HG03159 (cell line): Measurements from ENCODE around the gene ARID1B.

ENCODE experiments used
- ATAC-seq: cut with Tn5 transposase; IDR thresholded peaks from one replicate; pipeline ENCODE4 v1.9.1; 2021; ENCODE audit warnings: mild to moderate bottlenecking, moderate library complexity; ENCODE audit not compliant: unreplicated experiment

The ARID1B gene

GRCh38 chr6:156901309-156902019, 124.3 kb downstream of the ARID1B start:
- ATAC-seq, result no peak

- no peak for ATAC-seq
Measured at GRCh38 chr6:156902782-156903181, 125.6 kb downstream of the ARID1B start.

GRCh38 chr6:156904176-156904967, 127.2 kb downstream of the ARID1B start:
- no peak for ATAC-seq

GRCh38 chr6:156905801-156906200, 128.6 kb downstream of the ARID1B start:
- no peak for ATAC-seq

- ATAC-seq, result no peak
Measured at GRCh38 chr6:156906451-156906850, 129.3 kb downstream of the ARID1B start.

GRCh38 chr6:156909212-156910010, 132.2 kb downstream of the ARID1B start:
- ATAC-seq, result no peak

GRCh38 chr6:156910011-156910334, 132.8 kb downstream of the ARID1B start:
- no peak for ATAC-seq

- ATAC-seq, result no peak
Measured at GRCh38 chr6:156910938-156911337, 133.8 kb downstream of the ARID1B start.

- ATAC-seq, result no peak
Measured at GRCh38 chr6:156911581-156911980, 134.4 kb downstream of the ARID1B start.

GRCh38 chr6:156912431-156912830, 135.3 kb downstream of the ARID1B start:
- no peak for ATAC-seq

GRCh38 chr6:156914181-156914580, 137.0 kb downstream of the ARID1B start:
- no peak for ATAC-seq

- peak; percentile 47 for ATAC-seq
Measured at GRCh38 chr6:156916130-156916801, 139.1 kb downstream of the ARID1B start.

- peak; percentile 48 for ATAC-seq
Measured at GRCh38 chr6:156917213-156917612, 140.0 kb downstream of the ARID1B start.

GRCh38 chr6:156918647-156919046, 141.5 kb downstream of the ARID1B start:
- no peak for ATAC-seq

- ATAC-seq, result no peak
Measured at GRCh38 chr6:156919370-156919769, 142.2 kb downstream of the ARID1B start.

- no peak for ATAC-seq
Measured at GRCh38 chr6:156919814-156920369, 142.7 kb downstream of the ARID1B start.

- no peak for ATAC-seq
Measured at GRCh38 chr6:156924246-156924645, 147.1 kb downstream of the ARID1B start.

GRCh38 chr6:156925026-156925425, 147.8 kb downstream of the ARID1B start:
- no peak for ATAC-seq

- ATAC-seq, result peak; percentile 88
Measured at GRCh38 chr6:156925718-156926607, 148.8 kb downstream of the ARID1B start.

- no peak for ATAC-seq
Measured at GRCh38 chr6:156928126-156928525, 150.9 kb downstream of the ARID1B start.
